HCT116 (cell line): ENCODE measurements around the gene TMA16. TPM values are rescaled to one million over a fixed set of nuclear protein-coding genes. Genes with fewer than 3 reads are reported as not detected.
"Not testable (repeated sequence)": the region's sequence is repeated elsewhere in the genome, so short reads cannot be mapped to it uniquely, and the experiment has no call there.

Source experiments
- ATAC-seq: fragments of 200-7000 bp; cut with Tn5 transposase; 2 replicates; pipeline ENCODE4 v1.9.1; 2020; ENCODE audit warnings: mild to moderate bottlenecking, moderate library complexity
- BruUV-seq: library from RNA; stranded (reverse); fragments of 400-500 nt; replicated peaks from 2 replicates; lab custom pipeline; 2021; lab: Mats Ljungman, UMichigan
- CTCF ChIA-PET: fragments of 300-600 bp; sonication (Branson Sonifier 250); formaldehyde crosslinking; loops from one replicate; lab custom pipeline; 2021; ENCODE audit warnings: antibody characterized with exemption; lab: Charles Lee
- POLR2A ChIA-PET: fragments of 300-600, 350-600 bp; sonication (Branson Sonifier 250); formaldehyde crosslinking; loops from one replicate; lab custom pipeline; 2021; ENCODE audit warnings: antibody characterized with exemption; lab: Charles Lee
- RAD21 ChIA-PET, 2 experiments: fragments of 300-600 bp; sonication (Branson Sonifier 250); formaldehyde crosslinking; loops; one replicate each; lab custom pipeline; 2023; ENCODE audit warnings: low total read pairs in 2 of 2; ENCODE audit not compliant: uncharacterized antibody in 2 of 2, unreplicated experiment in 2 of 2, low non-redundant PET in 1 of 2; lab: Charles Lee
- DNase-seq: peaks from one replicate; pipeline ENCODE4 v3.0.0-alpha.2; 2010; ENCODE audit warnings: low read depth, low spot score
- H2AFZ ChIP-seq: fragments of 200-600 bp; shearing (Covaris generic), sonication (generic); 2 replicates; pipeline ENCODE4 v1.6.1; 2017; ENCODE audit warnings: low read depth, mixed run types, mixed read lengths, antibody characterized with exemption, low read length; ENCODE audit not compliant: poor library complexity, severe bottlenecking
- H3K27ac ChIP-seq: 2 replicates; pipeline ENCODE4 v1.5.1; 2012; ENCODE audit warnings: low read depth, low read length
- H3K27me3 ChIP-seq: fragments of 200-600 bp; sonication (generic); 2 replicates; pipeline ENCODE4 v1.6.1; 2016; ENCODE audit warnings: mixed run types, low read length, mixed read lengths; ENCODE audit not compliant: insufficient read depth
- H3K36me3 ChIP-seq, 2 experiments: fragments of 200-500 bp in 1 of 2; fragments of 200-600 bp in 1 of 2; sonication (Bioruptor generic) in 1 of 2; sonication (generic) in 1 of 2; 2 replicates each; pipeline versions ENCODE4 v1.5.1 to v1.6.1; 2014 to 2016; ENCODE audit warnings: low read length in 2 of 2, inconsistent platforms in 1 of 2, mixed read lengths in 1 of 2, mixed run types in 1 of 2; ENCODE audit not compliant: insufficient read depth in 2 of 2, control insufficient read depth in 1 of 2
- H3K4me1 ChIP-seq, 2 experiments: fragments of 200-600 bp in 1 of 2; sonication (generic) in 1 of 2; 2 replicates each; pipeline versions ENCODE4 v1.5.1 to v1.6.1; 2012 to 2017; ENCODE audit warnings: low read length in 2 of 2, inconsistent platforms in 1 of 2, mild to moderate bottlenecking in 1 of 2, mixed read lengths in 1 of 2, mixed run types in 1 of 2, moderate library complexity in 1 of 2; ENCODE audit not compliant: insufficient read depth in 2 of 2, control insufficient read depth in 1 of 2
- H3K4me2 ChIP-seq: fragments of 200-600 bp; sonication (generic); 2 replicates; pipeline ENCODE4 v1.6.1; 2017; ENCODE audit warnings: mixed run types, low read length, mixed read lengths
- H3K4me3 ChIP-seq, 2 experiments: fragments of 200-600 bp in 1 of 2; sonication (generic) in 1 of 2; replicated peaks in 1 of 2; 2 replicates each; pipeline ENCODE4 v1.5.1; 2011 to 2016; ENCODE audit warnings: low read length in 2 of 2, control low read depth in 1 of 2, low read depth in 1 of 2, mild to moderate bottlenecking in 1 of 2, mixed read lengths in 1 of 2, mixed run types in 1 of 2
- H3K79me2 ChIP-seq: fragments of 200-600 bp; sonication (generic); 2 replicates; pipeline ENCODE4 v1.6.1; 2017; ENCODE audit warnings: mild to moderate bottlenecking, mixed run types, low read length, moderate library complexity, mixed read lengths; ENCODE audit not compliant: insufficient read depth
- H3K9ac ChIP-seq: fragments of 200-600 bp; sonication (generic); 2 replicates; pipeline ENCODE4 v1.6.1; 2016; ENCODE audit warnings: low read length, mixed read lengths
- H3K9me2 ChIP-seq: fragments of 200-600 bp; sonication (generic), shearing (Covaris generic); 2 replicates; pipeline ENCODE4 v1.6.1; 2017; ENCODE audit warnings: mixed run types, mild to moderate bottlenecking, moderate library complexity; ENCODE audit not compliant: insufficient read depth
- H3K9me3 ChIP-seq, 2 experiments: fragments of 200-500 bp in 1 of 2; fragments of 200-600 bp in 1 of 2; sonication (Bioruptor generic) in 1 of 2; sonication (generic) in 1 of 2; 2 replicates each; pipeline ENCODE4 v1.6.1; 2014 to 2017; ENCODE audit warnings: low read length in 2 of 2, mixed read lengths in 2 of 2, inconsistent platforms in 1 of 2, low read depth in 1 of 2, mild to moderate bottlenecking in 1 of 2, mixed run types in 1 of 2, moderate library complexity in 1 of 2; ENCODE audit not compliant: control insufficient read depth in 1 of 2, insufficient read depth in 1 of 2
- H4K20me1 ChIP-seq: fragments of 200-600 bp; sonication (generic), shearing (Covaris generic); 2 replicates; pipeline ENCODE4 v1.6.1; 2017; ENCODE audit warnings: mixed run types, mild to moderate bottlenecking, moderate library complexity; ENCODE audit not compliant: insufficient read depth
- ELF1 ChIP-seq: IDR thresholded peaks from 2 replicates; pipeline ENCODE4 v1.6.1; 2012; ENCODE audit warnings: low read depth, borderline replicate concordance
- POLR2A ChIP-seq: IDR thresholded peaks from 2 replicates; pipeline ENCODE4 v1.7.0; 2011; ENCODE audit warnings: borderline replicate concordance; ENCODE audit not compliant: insufficient read depth, insufficient read length; ENCODE audit errors: extremely low read depth
- POLR2AphosphoS5 ChIP-seq: IDR thresholded peaks from 2 replicates; pipeline ENCODE4 v1.6.1; 2011; ENCODE audit warnings: mild to moderate bottlenecking, low read depth, low read length, moderate library complexity
- RAD21 ChIP-seq: IDR thresholded peaks from 2 replicates; pipeline ENCODE4 v1.6.1; 2012; ENCODE audit warnings: low read depth, mild to moderate bottlenecking
- REST ChIP-seq: IDR thresholded peaks from 2 replicates; pipeline ENCODE4 v1.6.1; 2012; ENCODE audit warnings: low read depth
- SRF ChIP-seq: IDR thresholded peaks from 2 replicates; pipeline ENCODE4 v1.6.1; 2012; ENCODE audit warnings: low read depth
- TCF7L2 ChIP-seq: IDR thresholded peaks from 2 replicates; pipeline ENCODE4 v1.7.0; 2011; ENCODE audit warnings: borderline replicate concordance, inconsistent platforms; ENCODE audit not compliant: insufficient read depth, insufficient read length; ENCODE audit errors: extremely low read depth
- ZBTB33 ChIP-seq: IDR thresholded peaks from 2 replicates; pipeline ENCODE4 v1.6.1; 2011; ENCODE audit warnings: mild to moderate bottlenecking, low read length, moderate library complexity; ENCODE audit not compliant: insufficient replicate concordance; ENCODE audit errors: extremely low read depth
- ZNF274 ChIP-seq: fragments of 200-500 bp; sonication (Bioruptor generic); IDR thresholded peaks from 2 replicates; pipeline ENCODE4 v1.6.1; 2014; ENCODE audit warnings: mild to moderate bottlenecking, low read depth, low read length, inconsistent platforms
- intact Hi-C: fragments of 100-400 bp; cut with micrococcal nuclease; formaldehyde crosslinking; loops from 2 replicates; pipeline ENCODE4 v1.10.0; 2022
- total RNA-seq: library from RNA; stranded (reverse); gene quantifications from one replicate; pipeline ENCODE4 v1.2.1, GENCODE V29; 2021; ENCODE audit not compliant: unreplicated experiment

The TMA16 gene
- total RNA-seq, 1 experiment from 2014 or later, result 52.7 TPM

GRCh38 chr4:163537114-163537513 lies 42.6 kb downstream of the TMA16 start (continued):
- TF ChIP-seq REST (no peak), RAD21 (no peak)

GRCh38 chr4:163538820-163539219 lies 44.3 kb downstream of the TMA16 start:
- H3K27ac ChIP-seq, intact Hi-C loops, DNase-seq, RAD21 ChIA-PET, H3K9me3 ChIP-seq, H3K4me1 ChIP-seq, ATAC-seq, H3K9me2 ChIP-seq, H3K79me2 ChIP-seq, H4K20me1 ChIP-seq, BruUV-seq, POLR2A ChIA-PET, H3K4me2 ChIP-seq, H2AFZ ChIP-seq, H3K9ac ChIP-seq, H3K27me3 ChIP-seq, H3K4me3 ChIP-seq, H3K36me3 ChIP-seq: not testable (repeated sequence)
- CTCF ChIA-PET, result interaction anchor here (0.7 kb wide), 1 partner anchor 11 kb away, joined by 4 read pairs; no protein-coding TSS in a partner anchor

- CTCF ChIA-PET, result interaction anchor here (1.8 kb wide), 1 partner anchor 1043 kb away, joined by 5 read pairs; no protein-coding TSS in a partner anchor
- Histone ChIP-seq H3K4me1 (peaks cover 0 to 7% of the 10 kb centered on the region in 2 experiments; a peak in 1 of 4 replicates), H3K4me2 (no peak overlapping the region), H3K9me3 (no peaks in the 10 kb centered on the region), H3K36me3 (peaks cover 0 to 5% of the 10 kb centered on the region in 2 experiments; a peak in 1 of 4 replicates), H3K9me2 (no peaks in the 10 kb centered on the region), H3K9ac (no peak overlapping the region), H3K27me3 (no peaks in the 10 kb centered on the region), H3K27ac (no peak overlapping the region), H4K20me1 (no peaks in the 10 kb centered on the region), H2AFZ (no peak overlapping the region), H3K4me3 (no peak overlapping the region), H3K79me2 (no peaks in the 10 kb centered on the region)
- POLR2A ChIA-PET, result interaction anchor here (1.3 kb wide), 1 partner anchor 46 kb away, joined by 5 read pairs; the partner anchor contains the start of gene TMA16
- DNase-seq (no peak), ATAC-seq (no peak)
- RAD21 ChIA-PET, result no interaction called here
- no TSS peak for BruUV-seq
- intact Hi-C loops, result no loop called here
- TF ChIP-seq SRF, result no peak
- no peak for TF ChIP-seq ELF1
- no peak for TF ChIP-seq ZNF274
- TF ChIP-seq TCF7L2, result no peak
- no peak for TF ChIP-seq ZBTB33
- no peak for TF ChIP-seq POLR2A
- no peak for TF ChIP-seq POLR2AphosphoS5
Measured at GRCh38 chr4:163540448-163540847, 46.0 kb downstream of the TMA16 start.
